ENCODE data around the gene LRRC46.

Gene LRRC46

GRCh38 chr17:47852113-47852949 is 20.9 kb downstream of the LRRC46 start:
- DNase-seq (ENCODE audit: low read depth): no peak

DNA sequence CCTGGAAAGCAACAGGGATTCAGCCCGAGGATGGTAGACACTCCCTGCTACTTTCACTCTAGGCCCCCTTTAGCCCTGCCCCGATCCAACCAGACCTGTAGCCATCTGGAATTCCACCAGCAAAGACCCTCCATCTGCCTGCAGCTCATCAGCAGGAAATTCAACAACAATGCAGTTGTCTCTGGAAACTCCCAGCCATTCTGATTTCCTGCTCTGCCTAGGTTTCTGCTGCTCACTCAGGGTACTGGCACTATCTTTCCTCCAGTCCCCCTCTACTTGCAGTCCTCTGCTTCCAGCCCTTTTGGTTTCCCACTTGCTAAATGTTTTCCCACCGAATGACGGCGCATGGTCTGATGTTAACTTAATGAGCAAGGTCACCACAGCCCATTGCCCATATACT is 22.1 kb downstream of the LRRC46 start:
- no peak for DNase-seq (ENCODE audit: low read depth)

GRCh38 chr17:47855737-47856136 is 24.3 kb downstream of the LRRC46 start:
- no peak for DNase-seq (ENCODE audit: low read depth)

DNA sequence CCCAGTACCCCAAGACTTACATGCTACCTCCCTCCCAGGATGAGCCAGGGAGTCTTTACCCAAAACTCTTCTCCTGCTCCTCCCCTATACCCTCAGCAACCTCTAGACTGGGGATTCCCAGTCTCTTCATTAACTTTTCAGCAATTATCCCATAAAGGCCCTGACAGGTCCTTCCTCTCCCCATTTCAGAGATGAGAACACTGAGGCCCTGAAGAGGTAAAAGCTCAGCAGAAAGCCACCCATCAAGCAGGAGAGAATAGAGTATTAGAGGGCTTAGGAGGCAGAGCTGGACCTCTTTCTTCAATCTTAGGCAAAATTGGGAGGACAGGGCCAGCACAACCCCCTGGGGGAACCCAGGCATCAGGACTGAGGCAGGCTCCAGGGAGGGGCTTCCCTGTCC is 25.4 kb downstream of the LRRC46 start:
- no peak for DNase-seq (ENCODE audit: low read depth)

DNA sequence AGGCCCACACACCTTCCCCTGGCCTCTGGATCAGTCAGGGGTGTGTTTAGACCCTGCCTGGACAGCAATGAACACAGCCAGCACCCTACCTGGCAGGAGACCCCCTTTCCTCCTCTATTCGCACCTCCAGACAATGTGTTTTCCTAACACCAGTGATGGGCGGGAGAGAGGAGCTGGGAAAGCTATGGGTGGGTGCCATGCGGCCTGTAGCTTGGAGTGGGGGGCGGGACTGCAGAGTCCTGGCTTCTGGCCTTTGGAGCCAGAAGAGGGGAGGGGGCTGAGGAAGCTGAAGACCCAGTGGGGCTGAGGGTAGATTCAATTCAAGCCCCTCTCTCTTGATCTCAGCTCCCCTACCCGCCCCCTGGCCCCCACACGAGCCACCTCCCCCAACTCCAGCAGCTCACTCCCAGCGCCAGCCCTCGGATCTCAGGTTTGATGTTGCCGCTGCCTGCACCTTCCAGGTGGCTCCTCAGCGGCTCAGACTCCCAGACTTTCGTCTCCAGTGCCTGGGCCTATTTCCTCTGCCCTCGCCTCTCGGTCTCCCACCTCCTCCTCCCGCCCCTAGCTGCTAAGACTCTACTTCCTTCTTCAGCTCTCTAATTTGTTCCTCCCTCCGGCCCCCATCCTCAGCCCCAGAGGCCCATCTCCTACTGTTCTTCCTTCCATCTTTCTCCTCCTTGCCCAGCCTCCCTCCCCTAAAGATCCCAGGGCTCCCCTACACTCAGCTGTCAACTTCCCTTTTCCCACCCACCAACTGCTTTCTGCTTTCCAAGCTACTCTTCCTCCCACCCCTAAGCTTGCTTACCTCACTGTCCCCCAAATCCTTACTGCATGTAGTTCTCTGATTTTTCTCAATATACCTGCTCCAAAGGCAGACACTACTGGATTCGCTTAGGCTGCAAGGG is 26.3 kb downstream of the LRRC46 start:
- no peak for DNase-seq (ENCODE audit: low read depth)

GRCh38 chr17:47860386-47860785 is 28.9 kb downstream of the LRRC46 start:
- DNase-seq (ENCODE audit: low read depth): no peak

- no peak for DNase-seq (ENCODE audit: low read depth)
These were observed 31.4 kb downstream of the LRRC46 start for GRCh38 chr17:47862621-47863440.

DNA sequence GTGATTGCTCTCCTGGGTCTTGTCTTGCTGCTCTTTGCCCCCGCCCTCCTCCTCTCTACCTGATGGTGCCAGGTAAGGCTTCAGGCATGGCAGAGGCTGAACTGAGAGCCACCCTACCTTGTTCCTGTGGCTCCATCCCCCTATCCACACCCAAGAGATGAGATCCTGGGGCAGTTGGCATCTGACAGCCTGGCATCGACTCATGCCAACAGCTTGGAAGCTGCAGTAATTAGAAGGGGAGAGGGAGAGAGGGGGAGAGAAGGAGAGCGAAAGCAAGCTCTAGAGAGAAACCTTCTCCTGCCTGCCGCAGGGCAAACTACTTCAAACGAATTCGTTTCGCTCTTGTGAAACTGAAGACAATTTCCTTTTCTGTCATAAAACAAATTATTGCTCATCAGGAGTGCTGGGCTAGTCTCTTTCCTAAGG is 33.3 kb downstream of the LRRC46 start:
- DNase-seq (ENCODE audit: low read depth): no peak

DNA sequence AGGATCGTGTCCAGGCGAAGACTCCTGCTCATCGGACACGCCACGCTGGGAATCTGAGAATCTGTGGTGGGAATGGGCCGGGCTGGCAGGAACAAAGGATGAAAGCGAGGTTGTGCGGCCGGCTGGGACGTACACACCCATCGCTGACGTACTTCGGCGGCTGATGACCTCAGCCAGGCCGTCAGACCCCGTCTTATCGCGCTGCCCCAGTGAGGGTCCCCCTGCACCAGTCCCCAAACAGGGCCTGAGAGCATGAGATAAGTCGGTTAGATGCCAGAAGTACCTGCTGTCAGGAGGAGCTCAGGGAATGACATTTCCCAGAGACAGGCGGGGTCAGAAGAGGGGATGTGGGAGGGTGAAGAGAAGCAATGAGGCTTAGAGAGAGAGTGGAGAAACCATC is 35.5 kb downstream of the LRRC46 start:
- no peak for DNase-seq (ENCODE audit: low read depth)

DNA sequence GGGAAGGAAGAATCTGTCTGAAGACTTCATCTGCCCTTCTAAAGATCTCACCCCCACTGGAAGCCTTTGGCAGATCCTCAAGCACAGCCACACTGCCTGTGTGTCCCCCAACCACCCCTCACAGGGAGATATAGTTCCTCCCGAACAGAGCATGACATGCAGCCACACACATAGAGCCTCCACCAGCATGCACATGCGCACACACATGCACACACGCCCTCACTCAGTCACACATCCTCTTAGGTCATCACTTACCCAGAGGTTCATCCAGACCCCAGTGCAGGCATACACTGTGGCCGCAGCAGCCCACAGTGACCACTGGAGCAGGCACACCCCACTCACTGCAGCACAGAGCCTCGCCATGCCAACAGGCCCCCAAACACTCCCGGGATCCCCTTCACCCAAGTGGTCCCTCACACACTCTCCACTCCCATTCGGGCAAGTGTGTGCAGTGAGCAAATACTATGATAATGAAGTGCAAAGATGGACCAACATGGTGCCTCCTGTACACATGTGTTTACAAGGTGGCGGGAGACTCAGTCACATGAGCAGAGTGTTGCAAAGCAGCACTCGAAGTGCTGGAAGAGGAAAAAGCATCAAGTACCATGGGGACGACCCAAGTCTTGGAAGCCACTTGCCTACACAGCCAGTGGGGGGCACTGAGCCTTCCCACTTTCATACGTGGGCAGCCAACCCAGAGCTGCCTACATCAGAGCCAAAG is 36.5 kb downstream of the LRRC46 start:
- DNase-seq (ENCODE audit: low read depth): no peak

GRCh38 chr17:47869114-47869513 is 37.6 kb downstream of the LRRC46 start:
- DNase-seq (ENCODE audit: low read depth): no peak

DNA sequence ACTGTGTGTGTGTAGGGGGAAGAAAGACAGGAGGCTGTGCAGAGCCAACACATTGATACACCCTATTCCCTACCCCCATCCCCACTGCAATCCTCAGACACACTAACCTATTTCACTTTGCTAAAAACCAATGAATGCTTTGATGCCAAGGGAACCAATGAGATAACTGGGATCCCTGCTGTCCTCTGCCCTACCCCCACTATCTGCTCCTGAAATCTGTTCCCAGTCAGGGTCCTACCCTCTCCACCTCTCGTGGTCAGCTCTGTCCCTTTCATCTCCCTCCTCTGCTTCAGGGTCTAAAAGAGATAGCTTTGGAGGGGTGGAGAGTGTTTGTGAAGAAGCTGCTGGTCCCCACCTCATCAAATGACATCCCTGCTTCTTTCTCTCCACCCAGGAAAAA is 38.6 kb downstream of the LRRC46 start:
- no peak for DNase-seq (ENCODE audit: low read depth)

GRCh38 chr17:47871048-47871447 is 39.6 kb downstream of the LRRC46 start:
- DNase-seq (ENCODE audit: low read depth): no peak

GRCh38 chr17:47872019-47872650 is 40.7 kb downstream of the LRRC46 start:
- no peak for DNase-seq (ENCODE audit: low read depth)

DNA sequence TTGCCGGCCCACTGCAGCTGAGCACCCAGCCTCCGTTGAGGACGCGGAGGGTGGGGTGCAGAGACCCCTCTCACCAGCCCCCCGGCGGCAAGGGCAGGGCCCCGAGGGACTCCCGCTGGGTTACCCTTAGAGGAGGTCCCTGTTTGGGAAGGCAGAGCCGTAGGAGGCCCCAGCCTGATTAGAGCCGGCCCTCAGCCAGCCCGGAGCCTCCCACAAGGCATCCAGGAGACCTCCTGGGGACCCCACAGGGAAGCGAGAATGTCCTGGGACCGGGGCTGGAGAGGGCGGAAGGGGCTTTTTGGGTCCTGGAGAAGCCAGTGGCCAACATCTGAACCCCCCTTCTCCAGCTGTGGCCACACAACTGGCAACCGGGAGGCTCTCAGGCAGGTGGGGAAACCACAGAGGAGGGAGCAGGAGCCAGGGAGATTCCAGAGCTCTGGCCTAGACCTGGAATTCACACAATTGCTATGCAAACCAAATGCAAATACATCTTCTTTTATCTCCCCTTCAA is 41.2 kb downstream of the LRRC46 start:
- DNase-seq (ENCODE audit: low read depth): no peak

DNA sequence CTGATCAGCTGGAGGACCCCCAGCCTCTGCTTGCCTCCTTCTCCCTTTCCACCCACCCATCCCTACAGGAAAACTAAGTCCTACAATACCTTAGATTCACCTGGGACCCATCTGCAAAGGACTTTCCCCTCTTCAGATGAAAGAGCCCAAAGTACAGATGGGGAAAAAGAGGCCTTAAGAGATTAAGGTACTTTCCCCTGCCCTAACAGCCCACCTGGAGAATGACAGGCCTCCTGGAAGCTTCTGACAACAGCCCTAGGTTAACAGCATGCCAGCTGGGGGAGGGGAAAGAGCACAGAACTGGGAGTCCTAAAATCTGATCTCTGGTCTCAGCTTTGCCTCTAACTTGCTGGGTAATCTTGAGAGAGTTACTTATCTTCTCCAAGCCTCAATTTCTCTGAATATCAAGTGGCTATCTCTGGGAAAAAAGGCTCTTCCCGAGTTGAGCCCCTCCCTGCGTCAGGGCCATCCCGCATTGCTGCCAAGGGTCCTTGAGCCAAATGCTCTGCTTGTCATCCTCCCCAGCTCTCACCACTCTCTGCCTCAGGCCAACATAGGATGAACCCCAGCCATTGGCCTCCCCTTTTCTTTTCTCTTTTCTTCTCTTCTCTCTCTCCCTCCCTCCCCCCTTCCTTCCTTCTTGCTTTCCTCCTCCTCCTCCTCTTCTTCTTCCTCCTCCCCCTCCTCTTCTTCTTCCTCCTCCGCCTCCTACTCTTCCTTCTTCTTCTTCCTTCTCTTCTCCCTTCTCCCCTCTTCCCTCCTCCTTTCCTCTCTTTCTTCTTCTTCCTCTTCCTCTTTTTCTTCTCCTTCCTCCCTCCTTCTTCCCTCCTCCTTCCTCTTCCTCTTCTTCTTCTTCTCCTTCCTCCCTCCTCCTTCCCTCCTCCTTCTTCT is 42.0 kb downstream of the LRRC46 start:
- no peak for DNase-seq (ENCODE audit: low read depth)

GRCh38 chr17:47875011-47875985 is 43.8 kb downstream of the LRRC46 start:
- DNase-seq (ENCODE audit: low read depth): no peak

GRCh38 chr17:47877368-47878034 is 46.0 kb downstream of the LRRC46 start:
- no peak for DNase-seq (ENCODE audit: low read depth)

Measured in stimulated activated CD4-positive, alpha-beta T cell treated with anti-CD3 and anti-CD28 coated beads, Interleukin-2, amount 100 ng/mL, for 4 hours (primary cell).